ENCODE results near the gene PA2G4.

DNA sequence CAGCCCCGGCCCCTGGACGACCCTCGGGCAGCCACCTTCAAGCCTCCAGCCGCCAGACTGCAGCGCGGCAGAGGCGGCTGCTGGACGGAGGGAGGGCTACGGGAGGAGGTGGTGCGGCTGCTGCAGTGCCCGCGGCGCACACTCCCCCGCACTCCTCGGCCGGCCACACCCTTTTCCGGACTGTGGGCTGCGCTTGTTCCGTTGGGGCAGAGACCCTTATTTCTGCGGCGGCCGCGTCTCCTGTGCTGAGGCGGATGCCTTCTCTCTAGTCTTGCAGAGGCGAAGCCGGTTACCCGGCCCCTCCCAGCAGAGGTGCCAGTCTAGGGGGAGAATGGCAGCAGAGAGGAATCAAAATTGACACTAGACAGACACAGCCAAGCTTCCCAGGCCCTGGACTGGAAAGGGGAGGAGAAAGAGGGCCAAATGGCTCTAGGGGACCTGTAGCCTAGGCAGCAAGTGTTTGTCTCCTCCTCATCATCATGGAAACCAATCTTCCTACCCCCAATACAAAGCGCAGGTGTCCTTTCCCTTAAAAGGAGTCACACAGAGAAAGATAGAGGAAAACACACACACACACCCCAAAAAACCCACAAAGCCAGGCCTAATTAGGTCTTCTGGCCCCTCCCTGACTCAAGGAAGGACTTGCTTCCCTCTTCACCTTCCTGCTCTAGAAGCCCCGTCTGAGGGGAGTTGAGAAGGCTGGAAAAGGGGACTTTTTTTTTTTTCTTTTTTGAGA is 25.0 kb downstream of the PA2G4 start:
- TF ChIP-seq ISL1 (CRISPR knock-in tag; IDR thresholded peaks at IDR 0.05) (no peak), ZNF565 (CRISPR knock-in tag; conservative IDR thresholded peaks at IDR 0.05; ENCODE audit: low read depth) (no peak), TOX (CRISPR knock-in tag; IDR thresholded peaks at IDR 0.05; ENCODE audit: borderline replicate concordance) (no peak), PPARA (CRISPR knock-in tag; IDR thresholded peaks at IDR 0.05; ENCODE audit: borderline replicate concordance) (no peak), ARNTL (CRISPR knock-in tag; IDR thresholded peaks at IDR 0.05; ENCODE audit: borderline replicate concordance, low read depth) (no peak), ZNF70 (CRISPR knock-in tag; IDR thresholded peaks at IDR 0.05) (no peak), BACH2 (CRISPR knock-in tag; IDR thresholded peaks at IDR 0.05; ENCODE audit: borderline replicate concordance) (no peak), RARB (CRISPR knock-in tag; IDR thresholded peaks at IDR 0.05) (no peak), ZFP3 (CRISPR knock-in tag; IDR thresholded peaks at IDR 0.05) (no peak)
- TF ChIP-seq, protein P1, sequence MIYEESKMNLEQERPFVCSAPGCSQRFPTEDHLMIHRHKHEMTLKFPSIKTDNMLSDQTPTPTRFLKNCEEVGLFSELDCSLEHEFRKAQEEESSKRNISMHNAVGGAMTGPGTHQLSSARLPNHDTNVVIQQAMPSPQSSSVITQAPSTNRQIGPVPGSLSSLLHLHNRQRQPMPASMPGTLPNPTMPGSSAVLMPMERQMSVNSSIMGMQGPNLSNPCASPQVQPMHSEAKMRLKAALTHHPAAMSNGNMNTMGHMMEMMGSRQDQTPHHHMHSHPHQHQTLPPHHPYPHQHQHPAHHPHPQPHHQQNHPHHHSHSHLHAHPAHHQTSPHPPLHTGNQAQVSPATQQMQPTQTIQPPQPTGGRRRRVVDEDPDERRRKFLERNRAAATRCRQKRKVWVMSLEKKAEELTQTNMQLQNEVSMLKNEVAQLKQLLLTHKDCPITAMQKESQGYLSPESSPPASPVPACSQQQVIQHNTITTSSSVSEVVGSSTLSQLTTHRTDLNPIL (CRISPR knock-in tag; IDR thresholded peaks at IDR 0.05; ENCODE audit: low read depth), result no peak
